Measurements from ENCODE around the gene FAM107B.

GRCh38 chr10:14527134-14527844 is 247.4 kb downstream of the FAM107B start:
- TF ChIP-seq EP300 (IDR thresholded peaks at IDR 0.05) (no peak), CTCF (IDR thresholded peaks at IDR 0.05) (no peak), POLR2A (IDR thresholded peaks at IDR 0.05) (no peak)

All from suprapubic skin (tissue), 3 donors.